Common myeloid progenitor, CD34-positive (primary cell): ENCODE data around the gene RAD51B.
A peak's percentile ranks its signal among the peaks of the same experiment; 100 is the strongest.
"Not testable (repeated sequence)": the region's sequence is repeated elsewhere in the genome, so short reads cannot be mapped to it uniquely, and the experiment has no call there.

Source experiments
- CTCF ChIA-PET: fragments of 350-600 bp; sonication (Branson Sonifier 250); formaldehyde crosslinking; loops from one replicate; lab custom pipeline; 2021; ENCODE audit warnings: antibody characterized with exemption; lab: Charles Lee
- POLR2A ChIA-PET: fragments of 350-600 bp; sonication (Branson Sonifier 250); formaldehyde crosslinking; loops from one replicate; lab custom pipeline; 2021; ENCODE audit warnings: antibody characterized with exemption; lab: Charles Lee
- DNase-seq, 3 donors: peaks; one replicate each; pipeline versions ENCODE4 v3.0.0 to v3.0.0-alpha.2; 2013
- H3K27ac ChIP-seq, 2 experiments: 1 replicate in 1 of 2; 2 replicates in 1 of 2; pipeline ENCODE4 v1.7.0; 2013; ENCODE audit warnings: inconsistent platforms in 2 of 2, low read length in 2 of 2, mild to moderate bottlenecking in 2 of 2, low read depth in 1 of 2, moderate library complexity in 1 of 2; ENCODE audit not compliant: severe bottlenecking in 2 of 2, insufficient read depth in 1 of 2, poor library complexity in 1 of 2
- H3K27me3 ChIP-seq, 5 experiments: replicated peaks in 2 of 5; 1 replicate in 3 of 5; 2 replicates in 2 of 5; pipeline versions ENCODE4 v1.6.1 to v1.7.0; 2013; ENCODE audit warnings: low read length in 4 of 5, mild to moderate bottlenecking in 2 of 5, moderate library complexity in 2 of 5, inconsistent platforms in 1 of 5; ENCODE audit not compliant: insufficient read depth in 5 of 5, control insufficient read depth in 4 of 5
- H3K36me3 ChIP-seq, 4 experiments: 1 replicate in 2 of 4; 2 replicates in 2 of 4; pipeline versions ENCODE4 v1.6.1 to v1.7.0; 2013; ENCODE audit warnings: low read length in 3 of 4, control low read depth in 1 of 4, mild to moderate bottlenecking in 1 of 4; ENCODE audit not compliant: control insufficient read depth in 4 of 4, insufficient read depth in 4 of 4
- H3K4me1 ChIP-seq, 4 experiments: 1 replicate in 3 of 4; 2 replicates in 1 of 4; pipeline versions ENCODE4 v1.6.1 to v1.7.1; 2013; ENCODE audit warnings: low read length in 3 of 4, mild to moderate bottlenecking in 3 of 4, control low read depth in 1 of 4, inconsistent platforms in 1 of 4, moderate library complexity in 1 of 4; ENCODE audit not compliant: control insufficient read depth in 4 of 4, insufficient read depth in 4 of 4; ENCODE audit errors: control extremely low read depth in 1 of 4
- H3K4me3 ChIP-seq, 7 experiments: 1 replicate in 4 of 7; 2 replicates in 3 of 7; pipeline versions ENCODE4 v1.5.1 to v1.7.0; 2013; ENCODE audit warnings: mild to moderate bottlenecking in 7 of 7, low read length in 6 of 7, moderate library complexity in 6 of 7, inconsistent platforms in 2 of 7, low read depth in 2 of 7, control low read depth in 1 of 7; ENCODE audit not compliant: insufficient read depth in 4 of 7, control insufficient read depth in 1 of 7; ENCODE audit errors: extremely low read depth in 1 of 7
- H3K9me3 ChIP-seq, 5 experiments: 1 replicate in 4 of 5; 2 replicates in 1 of 5; pipeline versions ENCODE4 v1.6.1 to v1.7.1; 2013; ENCODE audit warnings: low read length in 4 of 5, mild to moderate bottlenecking in 2 of 5, inconsistent platforms in 1 of 5, low read depth in 1 of 5, moderate library complexity in 1 of 5; ENCODE audit not compliant: control insufficient read depth in 4 of 5, insufficient read depth in 2 of 5; ENCODE audit errors: control extremely low read depth in 1 of 5
- WGBS: methylation state at CpG from one replicate; pipeline ENCODE4 v1.1.5; 2013; ENCODE audit not compliant: insufficient coverage; 5-methylcytosine and 5-hydroxymethylcytosine counted together

The RAD51B gene

DNA sequence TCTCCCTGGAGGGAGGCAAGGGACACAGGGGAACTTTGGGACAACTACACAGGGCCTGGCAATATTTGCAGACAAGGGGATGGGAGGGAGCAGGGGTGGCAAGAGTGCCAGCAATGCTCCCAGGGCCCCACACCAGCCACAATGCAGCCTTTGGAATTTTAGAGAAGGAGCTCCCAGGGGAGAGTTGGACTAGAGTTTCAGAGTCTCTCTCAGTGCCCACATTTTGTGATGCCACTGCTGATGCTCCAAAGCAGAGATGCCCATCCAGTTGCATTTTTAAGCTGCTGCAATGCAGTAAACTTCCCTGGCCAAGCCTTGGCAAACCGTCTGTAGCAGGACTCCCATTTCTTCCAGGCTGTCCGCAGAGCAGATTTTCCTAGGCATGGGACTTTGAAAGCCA lies 874.3 kb downstream of the RAD51B start:
- POLR2A ChIA-PET = no interaction called here
- no peak overlapping the region for H3K27ac ChIP-seq
- WGBS = 94% methylated on average over 2 of the region's 2 CpGs
- H3K4me1 ChIP-seq = peaks cover 0 to 40% (median 25%) of the 10 kb centered on the region in 4 experiments
- CTCF ChIA-PET = interaction anchor here (1.3 kb wide), 1 partner anchor 8 kb away, joined by 4 read pairs; no protein-coding TSS in a partner anchor
- no peaks in the 10 kb centered on the region for H3K9me3 ChIP-seq
- H3K4me3 ChIP-seq = no peak overlapping the region
- no peaks in the 10 kb centered on the region for H3K27me3 ChIP-seq
- DNase-seq = no peak
- no peaks in the 10 kb centered on the region for H3K36me3 ChIP-seq

DNA sequence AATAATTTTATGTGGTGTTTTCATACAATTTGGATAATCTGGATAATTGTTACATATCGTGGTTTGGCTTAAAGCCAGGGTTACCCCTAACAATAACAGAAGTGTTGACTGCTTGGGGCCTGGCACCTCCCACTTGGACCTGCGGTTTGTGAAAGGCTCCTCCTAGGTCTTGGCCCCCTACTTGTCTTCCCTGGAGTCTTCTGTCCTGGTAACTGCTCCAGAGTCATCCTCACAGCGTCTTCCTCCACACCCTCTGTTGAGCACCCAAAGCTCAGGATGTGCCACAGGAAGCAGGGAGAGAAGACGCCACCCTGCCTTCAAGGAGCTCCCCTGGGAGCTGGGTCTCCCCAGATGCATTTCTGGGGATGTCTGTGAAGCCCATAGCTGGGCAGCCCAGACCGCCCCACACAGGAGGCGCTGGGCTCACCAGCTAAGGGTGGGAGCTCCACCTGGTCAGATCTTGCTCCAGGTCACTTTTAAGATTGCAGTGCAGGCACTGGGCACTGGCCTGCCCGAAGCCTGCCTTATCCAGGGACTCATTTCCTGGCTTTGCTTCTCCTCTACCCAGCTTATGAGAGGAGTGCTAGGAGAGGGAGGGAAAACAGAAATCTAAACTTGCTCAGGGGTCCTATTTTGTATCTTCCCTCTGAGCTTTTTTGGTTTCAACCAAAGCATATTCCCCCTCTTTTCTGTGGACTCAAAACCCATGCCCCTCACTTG lies 875.1 kb downstream of the RAD51B start:
- H3K27me3 ChIP-seq = no peaks in the 10 kb centered on the region
- no peak overlapping the region for H3K4me3 ChIP-seq
- WGBS = 80% methylated on average over 3 of the region's 7 CpGs
- no peak overlapping the region for H3K27ac ChIP-seq
- CTCF ChIA-PET = interaction anchor here (1.3 kb wide), 1 partner anchor 9 kb away, joined by 4 read pairs; no protein-coding TSS in a partner anchor
- DNase-seq = peak in 2 of 3 donors; percentile 79 to 81
- POLR2A ChIA-PET = no interaction called here
- H3K9me3 ChIP-seq = no peaks in the 10 kb centered on the region
- H3K36me3 ChIP-seq = no peaks in the 10 kb centered on the region
- peaks cover 0 to 33% (median 19%) of the 10 kb centered on the region in 4 experiments for H3K4me1 ChIP-seq

GRCh38 chr14:68695326-68695768 lies 875.8 kb downstream of the RAD51B start:
- 85% methylated on average over 7 of the region's 7 CpGs for WGBS
- POLR2A ChIA-PET = no interaction called here
- Histone ChIP-seq H3K36me3 (no peaks in the 10 kb centered on the region), H3K4me3 (no peak overlapping the region), H3K27ac (no peak overlapping the region), H3K9me3 (no peaks in the 10 kb centered on the region), H3K4me1 (peaks cover 0 to 33% (median 18%) of the 10 kb centered on the region in 4 experiments), H3K27me3 (no peaks in the 10 kb centered on the region)
- DNase-seq = peak in 2 of 3 donors; percentile 62 to 64
- CTCF ChIA-PET = no interaction called here

GRCh38 chr14:68695856-68696255 lies 876.3 kb downstream of the RAD51B start:
- ChIA-PET CTCF (no interaction called here), POLR2A (no interaction called here)
- Histone ChIP-seq H3K27ac (no peak overlapping the region), H3K4me3 (no peak overlapping the region), H3K27me3 (no peaks in the 10 kb centered on the region), H3K9me3 (peaks cover 0 to 5% (median 0%) of the 10 kb centered on the region in 5 experiments), H3K4me1 (peaks cover 0 to 33% (median 18%) of the 10 kb centered on the region in 4 experiments), H3K36me3 (no peaks in the 10 kb centered on the region)
- DNase-seq = no peak
- WGBS = no CpG with 5 or more reads among the region's 2 CpGs

DNA sequence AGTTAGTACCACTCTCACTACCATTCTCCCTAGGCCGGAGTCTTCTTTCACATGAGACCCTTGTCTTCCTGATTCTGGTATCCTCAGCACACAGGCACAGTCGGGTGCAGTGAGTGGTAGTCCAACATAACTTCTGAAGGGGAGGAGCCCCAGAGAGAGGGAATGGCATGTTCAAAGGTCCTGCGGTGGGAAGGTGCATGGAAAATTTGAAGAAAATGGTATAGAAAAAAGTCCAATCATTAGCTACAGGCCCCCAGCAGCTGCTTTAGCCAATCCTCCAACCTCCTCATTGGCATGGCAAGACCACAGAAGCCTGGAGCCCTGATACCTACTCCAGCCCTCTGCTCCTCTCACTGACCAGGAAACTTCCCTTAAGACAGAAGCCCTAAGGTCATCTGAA lies 876.7 kb downstream of the RAD51B start:
- ChIA-PET POLR2A (no interaction called here), CTCF (no interaction called here)
- Histone ChIP-seq H3K27me3 (no peaks in the 10 kb centered on the region), H3K9me3 (peaks cover 0 to 6% (median 0%) of the 10 kb centered on the region in 5 experiments), H3K4me1 (peaks cover 0 to 30% (median 17%) of the 10 kb centered on the region in 4 experiments), H3K4me3 (no peak overlapping the region), H3K27ac (no peak overlapping the region), H3K36me3 (no peaks in the 10 kb centered on the region)
- no CpG with 5 or more reads among the region's 3 CpGs for WGBS
- no peak for DNase-seq

DNA sequence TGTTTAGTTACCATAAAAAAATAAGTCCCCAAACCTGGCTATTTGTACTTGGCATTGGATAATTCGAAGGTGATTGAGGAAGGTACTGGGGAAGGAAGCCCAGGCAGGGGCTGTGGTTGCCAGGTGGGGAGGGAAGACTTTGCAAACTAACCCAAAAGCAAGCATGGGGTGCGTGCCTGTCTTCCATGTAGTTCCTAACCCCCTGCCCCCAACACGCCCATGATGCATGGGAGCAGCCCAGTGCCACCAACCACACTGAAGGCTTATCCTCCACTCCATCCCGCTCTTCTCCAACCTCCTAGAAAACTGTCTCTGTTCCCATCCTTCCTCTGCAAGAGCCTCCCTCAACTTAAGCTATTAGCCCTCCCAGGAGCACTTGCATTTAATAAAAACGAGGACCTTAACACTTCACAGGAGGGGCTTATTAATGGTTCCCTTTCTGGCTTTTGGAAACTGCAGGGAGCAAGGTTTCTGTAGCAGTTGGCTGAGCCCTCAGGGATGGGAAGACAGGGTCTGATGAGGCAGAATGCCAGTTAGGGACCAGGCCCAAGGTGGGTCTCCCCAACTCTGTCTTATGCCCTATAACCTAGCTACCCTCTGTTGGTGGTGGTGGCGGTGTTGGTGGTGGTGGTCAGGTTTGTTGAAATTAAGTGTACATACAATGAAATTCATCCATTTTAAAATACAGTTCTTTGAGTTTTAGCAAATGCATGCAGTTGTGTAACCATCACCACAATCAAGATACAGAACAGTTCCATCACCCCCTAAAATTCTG lies 877.3 kb downstream of the RAD51B start:
- H3K27me3 ChIP-seq = no peaks in the 10 kb centered on the region
- WGBS = 100% methylated on average over 4 of the region's 6 CpGs
- ChIA-PET CTCF (no interaction called here), POLR2A (no interaction called here)
- H3K4me1 ChIP-seq = peaks cover 0 to 24% (median 14%) of the 10 kb centered on the region in 4 experiments
- DNase-seq = no peak
- peaks cover 0 to 6% (median 0%) of the 10 kb centered on the region in 5 experiments for H3K9me3 ChIP-seq
- no peak overlapping the region for H3K27ac ChIP-seq
- H3K36me3 ChIP-seq = no peaks in the 10 kb centered on the region
- H3K4me3 ChIP-seq = no peak overlapping the region

DNA sequence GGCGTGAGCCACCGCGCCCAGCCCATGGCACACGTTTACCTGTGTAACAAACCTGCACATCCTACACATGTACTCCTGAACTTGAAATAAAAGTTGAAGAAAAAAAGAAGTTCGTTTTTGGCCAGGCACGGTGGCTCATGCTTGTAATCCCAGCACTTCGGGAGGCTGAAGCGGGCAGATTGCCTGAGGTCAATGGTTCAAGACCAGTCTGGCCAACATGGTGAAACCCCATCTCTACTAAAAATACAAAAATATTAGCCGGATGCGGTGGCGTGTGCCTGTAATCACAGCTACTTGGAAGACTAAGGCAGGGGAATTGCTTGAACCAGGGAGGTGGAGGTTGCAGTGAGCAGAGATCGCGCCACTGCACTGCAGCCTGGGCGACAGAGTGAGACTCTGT lies 879.2 kb downstream of the RAD51B start:
- H3K27ac ChIP-seq, H3K4me3 ChIP-seq, CTCF ChIA-PET, H3K27me3 ChIP-seq, POLR2A ChIA-PET, H3K36me3 ChIP-seq, H3K9me3 ChIP-seq, DNase-seq: not testable (repeated sequence)
- 93% methylated on average over 10 of the region's 14 CpGs for WGBS
- peaks cover 0 to 14% (median 9%) of the 10 kb centered on the region in 4 experiments for H3K4me1 ChIP-seq
